ENCODE results near the gene OTUB2.

The OTUB2 gene

GRCh38 chr14:94020267-94020666 is 5.9 kb upstream of the OTUB2 start:
- TF ChIP-seq CTCF (IDR thresholded peaks at IDR 0.05; ENCODE audit: borderline replicate concordance, extremely low read depth, low read length, poor library complexity, severe bottlenecking) (no peak), EZH2 (IDR thresholded peaks at IDR 0.05; ENCODE audit: borderline replicate concordance, low read depth, low read length, severe bottlenecking) (no peak)

GRCh38 chr14:94021001-94021400 is 5.1 kb upstream of the OTUB2 start:
- no peak for TF ChIP-seq EZH2 (IDR thresholded peaks at IDR 0.05; ENCODE audit: borderline replicate concordance, low read depth, low read length, severe bottlenecking)
- no peak for TF ChIP-seq CTCF (IDR thresholded peaks at IDR 0.05; ENCODE audit: borderline replicate concordance, extremely low read depth, low read length, poor library complexity, severe bottlenecking)
- no peak for DNase-seq
- H3K4me1 ChIP-seq (ENCODE audit: insufficient read depth, low read length), result no peaks in the 10 kb centered on the region
- H3K4me2 ChIP-seq (ENCODE audit: insufficient read depth, low read length), result no peak overlapping the region
- no peak overlapping the region for H3K9ac ChIP-seq (ENCODE audit: low read depth, low read length)
- H3K9me3 ChIP-seq (ENCODE audit: insufficient read depth, low read length, severe bottlenecking), result no peaks in the 10 kb centered on the region
- H3K36me3 ChIP-seq (ENCODE audit: insufficient read depth, low read length), result no peaks in the 10 kb centered on the region
- H3K4me3 ChIP-seq (ENCODE audit: low read depth in 1 of 2, low read length in 2 of 2), result no peak overlapping the region
- no peaks in the 10 kb centered on the region for H3K79me2 ChIP-seq (ENCODE audit: insufficient read depth, low read length)
- peaks cover 6% of the 10 kb centered on the region; the same call in 1 of the 2 replicates for H4K20me1 ChIP-seq (ENCODE audit: insufficient read depth, low read length)
- ATAC-seq (ENCODE audit: insufficient read depth, low read depth), result no peak
- peaks cover 10% of the 10 kb centered on the region for H3K27me3 ChIP-seq (ENCODE audit: insufficient read depth, low read length, poor library complexity)
- H2AFZ ChIP-seq (ENCODE audit: low read depth, low read length), result no peak overlapping the region
- no peak overlapping the region for H3K27ac ChIP-seq (ENCODE audit: low read length)

More at GRCh38 chr14:94020267-94020666, 5.9 kb upstream of the OTUB2 start:
- DNase-seq (no peak), ATAC-seq (ENCODE audit: insufficient read depth, low read depth) (no peak)
- H3K9ac ChIP-seq (ENCODE audit: low read depth, low read length), result no peak overlapping the region
- H3K27me3 ChIP-seq (ENCODE audit: insufficient read depth, low read length, poor library complexity), result peaks cover 10% of the 10 kb centered on the region
- no peak overlapping the region for H3K27ac ChIP-seq (ENCODE audit: low read length)
- H3K4me1 ChIP-seq (ENCODE audit: insufficient read depth, low read length), result no peaks in the 10 kb centered on the region
- H3K79me2 ChIP-seq (ENCODE audit: insufficient read depth, low read length), result no peaks in the 10 kb centered on the region
- H3K4me2 ChIP-seq (ENCODE audit: insufficient read depth, low read length), result no peak overlapping the region
- H2AFZ ChIP-seq (ENCODE audit: low read depth, low read length), result no peak overlapping the region
- peaks cover 6% of the 10 kb centered on the region; the same call in 1 of the 2 replicates for H4K20me1 ChIP-seq (ENCODE audit: insufficient read depth, low read length)
- H3K9me3 ChIP-seq (ENCODE audit: insufficient read depth, low read length, severe bottlenecking), result no peaks in the 10 kb centered on the region
- H3K4me3 ChIP-seq (ENCODE audit: low read depth in 1 of 2, low read length in 2 of 2), result no peak overlapping the region
- H3K36me3 ChIP-seq (ENCODE audit: insufficient read depth, low read length), result no peaks in the 10 kb centered on the region

GRCh38 chr14:94021416-94022157 is 4.6 kb upstream of the OTUB2 start:
- Histone ChIP-seq H3K27ac (ENCODE audit: low read length) (no peak overlapping the region), H3K79me2 (ENCODE audit: insufficient read depth, low read length) (no peaks in the 10 kb centered on the region), H3K4me2 (ENCODE audit: insufficient read depth, low read length) (no peak overlapping the region), H3K4me1 (ENCODE audit: insufficient read depth, low read length) (no peaks in the 10 kb centered on the region), H3K27me3 (ENCODE audit: insufficient read depth, low read length, poor library complexity) (peaks cover 10% of the 10 kb centered on the region), H3K9ac (ENCODE audit: low read depth, low read length) (no peak overlapping the region), H3K9me3 (ENCODE audit: insufficient read depth, low read length, severe bottlenecking) (no peaks in the 10 kb centered on the region), H2AFZ (ENCODE audit: low read depth, low read length) (no peak overlapping the region), H3K4me3 (ENCODE audit: low read depth in 1 of 2, low read length in 2 of 2) (no peak overlapping the region), H4K20me1 (ENCODE audit: insufficient read depth, low read length) (peaks cover 5% of the 10 kb centered on the region; the same call in 1 of the 2 replicates), H3K36me3 (ENCODE audit: insufficient read depth, low read length) (no peaks in the 10 kb centered on the region)
- no peak for DNase-seq
- no peak for ATAC-seq (ENCODE audit: insufficient read depth, low read depth)
- TF ChIP-seq EZH2 (IDR thresholded peaks at IDR 0.05; ENCODE audit: borderline replicate concordance, low read depth, low read length, severe bottlenecking), result no peak

- Histone ChIP-seq H3K9ac (ENCODE audit: low read depth, low read length) (no peak overlapping the region), H3K4me2 (ENCODE audit: insufficient read depth, low read length) (no peak overlapping the region), H3K27ac (ENCODE audit: low read length) (no peak overlapping the region), H3K9me3 (ENCODE audit: insufficient read depth, low read length, severe bottlenecking) (no peaks in the 10 kb centered on the region), H4K20me1 (ENCODE audit: insufficient read depth, low read length) (peaks cover 4% of the 10 kb centered on the region; the same call in 1 of the 2 replicates), H3K36me3 (ENCODE audit: insufficient read depth, low read length) (no peaks in the 10 kb centered on the region), H3K4me1 (ENCODE audit: insufficient read depth, low read length) (no peaks in the 10 kb centered on the region), H3K27me3 (ENCODE audit: insufficient read depth, low read length, poor library complexity) (peaks cover 5% of the 10 kb centered on the region), H2AFZ (ENCODE audit: low read depth, low read length) (no peak overlapping the region), H3K4me3 (ENCODE audit: low read depth in 1 of 2, low read length in 2 of 2) (no peak overlapping the region), H3K79me2 (ENCODE audit: insufficient read depth, low read length) (no peaks in the 10 kb centered on the region)
- ATAC-seq (ENCODE audit: insufficient read depth, low read depth), result no peak
- no peak for TF ChIP-seq EZH2 (IDR thresholded peaks at IDR 0.05; ENCODE audit: borderline replicate concordance, low read depth, low read length, severe bottlenecking)
- no peak for TF ChIP-seq CTCF (IDR thresholded peaks at IDR 0.05; ENCODE audit: borderline replicate concordance, extremely low read depth, low read length, poor library complexity, severe bottlenecking)
- DNase-seq, result no peak
Measured at GRCh38 chr14:94022532-94023411, 3.4 kb upstream of the OTUB2 start.

Measured in DND-41 (cell line).